GM20431 (cell line): ENCODE data around the gene PRKCZ.
"Not testable (repeated sequence)": the region's sequence is repeated elsewhere in the genome, so short reads cannot be mapped to it uniquely, and the experiment has no call there.

Experiments
- in situ Hi-C: fragments of 300-500 bp; cut with MseI, MboI; formaldehyde crosslinking; loops from one replicate; pipeline ENCODE4 v1.15.0; 2020; ENCODE audit warnings: low sequenced_read_pairs; ENCODE audit not compliant: unreplicated experiment

PRKCZ gene

DNA sequence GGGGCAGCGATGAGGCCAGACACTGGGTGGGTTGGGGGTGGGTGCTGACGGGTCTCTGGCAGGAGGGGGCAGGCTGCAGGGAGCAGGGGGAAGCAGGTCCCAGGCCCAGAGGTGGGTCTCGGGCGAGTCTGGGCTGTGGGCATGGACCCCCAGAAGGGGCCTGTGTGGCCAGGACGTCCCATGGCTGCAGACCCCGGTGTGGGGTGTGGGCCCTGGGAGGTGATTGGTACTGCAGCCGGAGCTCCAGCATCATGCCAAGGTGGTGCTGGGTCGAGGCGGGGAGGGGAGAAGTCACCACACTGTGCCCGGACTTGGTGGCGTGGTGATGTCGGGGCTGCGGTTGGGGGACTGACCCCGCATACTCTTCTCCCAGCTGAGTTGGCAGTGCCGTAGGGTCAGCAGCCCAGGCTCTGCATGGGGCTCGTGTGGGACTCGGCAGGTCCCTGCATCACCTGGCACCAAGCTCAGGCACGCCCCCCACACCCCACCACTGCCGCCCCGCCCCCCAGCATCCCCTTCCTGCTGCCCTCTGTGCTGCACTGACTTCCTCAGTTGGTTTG, 31.2 kb downstream of the PRKCZ start:
- in situ Hi-C loops, result no loop called here

DNA sequence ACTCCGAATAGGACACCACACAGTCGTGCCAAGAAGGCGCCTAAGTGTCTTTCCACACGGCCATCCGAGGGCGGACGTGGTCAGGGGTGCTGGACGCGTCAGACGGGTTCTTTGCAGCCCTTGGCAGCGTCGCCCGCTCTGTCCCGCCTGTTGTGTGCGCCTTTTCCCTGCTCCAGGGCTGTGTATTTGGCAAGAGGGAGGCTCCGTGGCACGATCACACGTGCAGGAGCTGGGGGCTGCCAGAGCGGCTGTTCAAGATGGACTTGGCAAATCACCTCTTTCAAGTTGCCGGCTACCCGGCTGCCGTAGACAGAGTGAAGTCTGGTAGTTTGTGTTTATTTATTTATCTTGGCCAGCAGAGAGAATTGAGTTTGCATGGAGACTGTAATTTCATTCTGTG, 31.9 kb downstream of the PRKCZ start:
- in situ Hi-C loops, result no loop called here

DNA sequence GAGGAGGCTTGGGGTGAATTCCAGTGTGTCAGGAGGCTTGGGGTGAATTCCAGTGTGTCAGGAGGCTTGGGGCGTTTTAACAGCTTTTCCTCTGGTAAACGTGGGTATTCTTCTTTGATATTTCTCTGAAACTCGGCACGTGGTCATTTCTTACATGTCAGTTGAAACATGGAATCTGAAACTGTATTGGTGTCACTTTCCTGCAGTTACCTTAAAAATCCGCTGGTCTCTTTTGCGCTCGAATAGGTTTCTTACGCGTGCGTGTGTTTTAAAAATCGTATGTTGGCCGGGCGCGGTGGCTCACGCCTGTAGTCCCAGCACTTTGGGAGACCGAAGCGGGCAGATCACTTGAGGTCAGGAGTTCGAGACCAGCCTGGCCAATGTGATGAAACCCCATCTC, 33.5 kb downstream of the PRKCZ start:
- in situ Hi-C loops, result no loop called here

DNA sequence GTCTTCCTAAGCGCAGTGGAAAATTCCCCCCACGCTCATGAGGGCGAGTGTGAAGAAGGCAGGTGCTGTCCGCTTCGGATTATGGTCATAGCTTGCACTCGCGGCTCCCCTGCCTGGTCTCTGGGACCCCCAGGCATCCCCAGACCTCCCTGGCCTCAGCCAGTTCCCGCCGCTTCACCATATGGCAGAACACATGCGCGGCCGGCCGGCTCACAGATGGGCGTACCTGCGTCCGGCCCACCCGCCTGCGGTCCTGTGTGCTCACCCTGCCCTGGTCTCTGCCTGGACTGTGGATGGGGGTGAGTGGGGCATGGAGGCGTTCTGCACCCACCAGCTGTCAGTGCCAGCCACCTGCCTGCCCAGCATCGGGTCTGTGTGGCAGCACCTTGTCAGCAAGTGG, 34.1 kb downstream of the PRKCZ start:
- in situ Hi-C loops, result no loop called here

DNA sequence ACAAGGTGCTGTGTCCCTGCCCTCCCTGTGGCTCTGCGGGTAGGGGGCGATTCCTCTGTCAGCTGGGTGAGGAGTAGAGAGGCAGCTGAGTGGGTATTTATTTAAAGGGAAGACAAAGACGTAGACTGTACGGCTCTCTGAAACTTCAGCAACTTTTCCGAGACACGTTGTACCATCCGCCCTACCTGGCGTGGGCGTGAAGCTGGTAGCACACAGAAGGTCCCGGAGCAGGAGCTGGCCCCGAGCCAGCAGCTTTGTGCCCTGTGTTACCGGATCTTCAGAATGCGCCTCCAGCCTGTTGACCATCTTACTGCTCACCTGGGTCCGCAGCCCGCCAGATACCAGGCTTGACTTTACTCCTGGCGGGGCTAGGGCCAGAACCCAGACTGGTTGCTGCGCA, 34.9 kb downstream of the PRKCZ start:
- in situ Hi-C loops, result no loop called here

DNA sequence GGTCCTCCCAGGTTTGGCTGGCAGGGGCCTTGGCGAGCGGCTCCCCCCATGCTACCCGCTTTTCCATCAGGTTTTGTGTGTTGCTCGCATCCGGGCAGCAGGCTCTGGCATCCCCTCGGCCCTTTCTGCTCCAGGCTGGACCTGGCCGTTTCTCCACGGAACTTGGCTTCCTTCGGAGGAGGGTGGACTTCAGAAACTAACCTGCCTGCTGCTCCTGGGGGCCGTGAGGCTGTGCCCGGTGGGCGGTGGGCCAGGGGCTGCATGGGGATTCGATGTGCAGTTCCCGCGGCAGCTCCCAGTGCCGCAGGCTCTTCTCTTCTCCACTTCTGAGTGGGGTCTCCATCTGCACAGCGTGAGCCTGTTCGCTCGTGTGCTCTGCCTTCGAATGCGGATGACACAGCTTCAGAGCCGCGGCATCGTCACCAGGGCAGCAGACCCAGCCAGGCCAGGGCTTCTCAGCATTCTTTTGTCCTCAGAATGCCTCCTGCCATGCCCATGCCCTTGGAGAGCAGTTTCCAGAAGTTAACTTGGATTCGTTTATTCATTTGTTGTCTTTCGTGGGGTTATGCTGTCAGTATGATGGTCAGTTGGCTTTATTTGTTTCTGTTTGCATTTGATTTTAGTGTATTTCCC, 36.4 kb downstream of the PRKCZ start:
- in situ Hi-C loops, result no loop called here

DNA sequence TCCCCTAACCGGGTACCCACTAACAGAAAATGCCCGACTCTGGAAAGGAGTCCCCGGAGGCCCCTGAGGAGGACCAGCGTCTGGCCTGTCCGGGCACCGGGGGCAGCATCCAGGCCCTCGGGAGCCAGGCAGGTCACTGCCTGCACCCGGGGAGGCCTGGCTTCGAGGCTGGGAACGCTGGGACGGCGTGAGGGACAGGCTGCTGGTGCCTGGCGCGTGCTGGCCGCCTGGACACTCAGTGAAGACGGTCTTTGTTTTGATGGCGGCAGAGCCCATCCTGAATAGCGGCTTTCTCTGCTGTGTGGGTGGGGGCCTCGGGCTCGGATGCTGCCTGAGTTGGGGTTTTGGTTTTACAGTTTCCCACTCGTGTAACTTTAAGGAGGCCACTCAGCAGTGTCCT, 37.6 kb downstream of the PRKCZ start:
- in situ Hi-C loops, result no loop called here

DNA sequence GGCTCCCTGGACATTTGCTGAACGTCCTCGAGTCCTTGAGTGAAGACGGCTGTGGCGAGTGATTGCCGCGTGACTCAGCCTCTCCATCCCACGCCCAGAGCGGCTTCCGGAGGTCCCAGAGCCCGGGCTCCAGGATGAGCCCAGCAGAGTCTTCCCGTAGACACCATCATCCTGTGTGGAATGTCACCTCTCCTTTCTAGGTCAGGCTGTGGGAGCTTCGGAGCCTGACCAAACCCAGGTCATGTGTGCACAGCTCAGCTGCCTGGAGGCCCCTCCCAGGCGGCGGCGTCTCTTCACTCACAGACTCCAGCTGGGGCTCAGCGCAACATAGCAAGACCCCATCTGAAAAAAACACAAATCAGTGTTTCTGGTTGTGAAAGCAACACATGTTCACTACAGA, 38.2 kb downstream of the PRKCZ start:
- in situ Hi-C loops, result no loop called here

DNA sequence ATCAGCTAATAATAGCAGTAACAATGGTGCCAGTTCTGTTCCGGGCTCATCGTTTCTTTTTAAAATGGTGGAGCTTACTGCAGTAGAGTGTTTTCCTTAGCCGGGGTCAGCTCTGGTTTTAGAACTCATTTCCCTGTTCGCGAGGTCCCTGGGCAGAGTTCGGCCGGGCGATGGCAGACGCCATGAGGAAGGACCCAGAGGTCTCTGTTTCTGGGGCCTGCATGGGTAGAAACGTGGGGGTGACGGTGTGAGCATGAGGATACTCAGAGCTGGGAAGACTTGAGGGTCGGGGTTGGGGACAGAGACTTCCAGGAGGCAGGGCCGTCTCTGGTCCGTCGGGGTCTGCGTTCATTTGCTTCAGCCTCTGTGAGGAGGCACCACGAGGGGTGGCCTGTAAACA, 38.8 kb downstream of the PRKCZ start:
- in situ Hi-C loops, result no loop called here

DNA sequence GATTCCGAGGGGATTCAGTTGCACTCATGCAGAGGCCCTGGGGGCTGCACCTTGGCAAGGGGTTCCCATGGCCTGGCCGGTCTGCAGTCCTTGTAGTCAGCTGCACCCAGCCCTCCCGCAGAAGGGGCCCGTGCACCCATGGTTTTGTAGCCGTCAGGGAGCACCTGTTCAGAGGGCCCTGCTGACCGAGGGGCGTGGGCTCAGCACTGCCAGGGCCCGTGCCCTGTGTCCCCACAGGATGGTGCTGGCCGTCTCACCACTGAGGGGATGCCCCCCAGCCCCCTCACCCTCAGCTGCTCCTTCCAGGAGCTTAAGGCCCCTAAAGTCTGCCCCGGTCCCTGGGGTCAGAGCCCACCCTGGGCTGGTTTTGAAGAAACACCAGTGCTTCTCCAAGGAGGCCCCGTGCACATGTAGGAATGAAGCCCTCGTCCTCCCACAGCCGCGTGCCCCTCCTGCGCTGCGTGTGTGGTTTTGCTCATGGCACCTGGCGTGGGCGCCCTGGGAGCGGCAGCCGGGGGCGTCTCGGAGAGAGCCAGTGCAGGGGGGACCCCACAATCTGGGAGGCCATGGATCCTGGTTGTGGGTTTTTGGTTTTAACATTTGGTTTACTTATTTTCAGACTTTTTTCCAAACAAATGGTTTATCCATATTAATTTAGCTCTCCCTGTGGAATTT, 40.1 kb downstream of the PRKCZ start:
- in situ Hi-C loops, result no loop called here

DNA sequence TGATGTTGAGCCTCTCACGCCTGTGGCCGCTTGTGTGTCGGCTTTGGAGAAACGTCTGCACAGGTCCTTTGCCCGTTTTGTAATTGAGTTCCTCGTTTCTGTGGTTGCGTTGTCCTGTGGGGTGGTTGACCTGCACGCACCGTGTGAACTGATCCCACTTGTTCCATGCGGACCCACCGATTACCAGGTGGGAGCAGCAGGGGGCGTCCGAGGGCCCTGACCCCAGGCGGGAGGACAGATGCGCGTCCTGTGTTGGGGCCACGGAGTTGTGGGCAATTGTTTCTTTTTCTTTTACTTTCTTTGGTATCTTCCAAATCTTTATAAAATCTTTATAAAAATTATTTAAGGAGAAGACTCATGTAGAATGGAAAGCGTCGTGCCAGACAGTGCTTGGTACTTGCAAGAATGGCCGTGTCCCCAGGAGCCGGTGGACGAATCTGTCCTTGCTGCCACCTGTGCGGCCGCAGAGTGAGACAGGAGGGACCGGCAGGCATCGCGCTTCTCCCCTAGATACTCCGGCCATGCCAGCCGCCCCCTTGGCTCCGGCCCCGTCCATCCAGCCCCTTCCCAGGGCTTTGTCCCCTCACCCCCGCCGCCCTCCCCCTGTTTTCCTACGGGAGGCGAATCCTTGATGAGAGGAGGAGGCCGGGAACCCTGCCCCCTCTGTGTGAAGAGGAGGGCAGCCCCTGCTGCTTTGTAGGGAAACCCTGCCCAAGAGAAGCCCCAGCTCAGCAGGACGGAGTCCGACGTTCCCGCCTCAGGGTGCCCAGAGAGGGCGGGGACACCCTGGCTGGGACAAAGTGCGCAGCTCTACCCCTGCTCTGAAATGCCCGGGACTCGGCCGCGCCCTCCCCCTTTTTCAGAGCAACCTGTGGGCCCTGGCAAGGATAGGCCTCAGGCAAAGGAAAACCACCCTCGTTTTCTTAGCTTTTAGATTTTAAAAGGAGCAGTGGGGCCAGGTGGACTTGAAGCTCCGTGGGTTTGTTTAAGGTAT, 41.7 kb downstream of the PRKCZ start:
- in situ Hi-C loops, result no loop called here

DNA sequence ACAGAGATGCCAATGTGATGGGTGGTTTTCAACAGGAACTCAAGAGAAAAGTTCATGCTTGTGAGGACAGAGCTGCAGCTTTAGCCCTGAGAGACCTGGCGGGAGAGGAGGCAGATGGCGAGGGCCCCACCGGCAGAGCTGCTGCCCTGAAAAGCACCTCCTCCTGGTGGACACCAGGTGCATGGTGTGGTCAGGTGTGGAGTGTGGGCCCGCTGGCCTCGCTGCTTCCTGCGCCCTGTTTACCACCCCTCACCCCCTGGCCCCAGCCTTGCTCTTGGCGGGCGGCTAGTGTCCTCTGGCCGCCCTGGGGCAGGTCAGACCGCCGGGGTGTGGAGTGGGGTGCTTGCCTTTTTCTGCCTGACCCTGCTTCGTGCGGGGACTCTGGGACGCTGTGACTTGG, 42.8 kb downstream of the PRKCZ start:
- in situ Hi-C loops, result no loop called here

DNA sequence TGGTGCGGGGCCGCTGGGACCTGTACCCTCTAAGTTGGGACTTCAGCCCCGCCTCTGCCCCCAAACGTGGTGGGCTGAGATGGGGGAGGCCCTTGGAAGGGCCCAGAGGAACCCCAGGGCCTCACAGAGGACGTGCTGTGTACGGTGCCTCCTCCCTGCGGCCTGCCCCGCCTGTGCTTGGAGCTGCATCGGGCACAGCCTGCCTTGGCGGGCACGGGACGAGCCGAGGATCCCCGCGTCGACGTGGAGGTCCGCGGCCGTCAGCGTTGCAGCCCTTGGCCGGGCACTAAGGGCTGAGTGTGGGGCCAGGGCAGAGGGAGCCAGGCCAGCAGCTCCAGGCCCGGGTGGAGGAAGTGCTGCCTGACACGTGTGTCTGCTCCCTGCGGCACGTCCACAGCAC, 43.4 kb downstream of the PRKCZ start:
- in situ Hi-C loops, result no loop called here

DNA sequence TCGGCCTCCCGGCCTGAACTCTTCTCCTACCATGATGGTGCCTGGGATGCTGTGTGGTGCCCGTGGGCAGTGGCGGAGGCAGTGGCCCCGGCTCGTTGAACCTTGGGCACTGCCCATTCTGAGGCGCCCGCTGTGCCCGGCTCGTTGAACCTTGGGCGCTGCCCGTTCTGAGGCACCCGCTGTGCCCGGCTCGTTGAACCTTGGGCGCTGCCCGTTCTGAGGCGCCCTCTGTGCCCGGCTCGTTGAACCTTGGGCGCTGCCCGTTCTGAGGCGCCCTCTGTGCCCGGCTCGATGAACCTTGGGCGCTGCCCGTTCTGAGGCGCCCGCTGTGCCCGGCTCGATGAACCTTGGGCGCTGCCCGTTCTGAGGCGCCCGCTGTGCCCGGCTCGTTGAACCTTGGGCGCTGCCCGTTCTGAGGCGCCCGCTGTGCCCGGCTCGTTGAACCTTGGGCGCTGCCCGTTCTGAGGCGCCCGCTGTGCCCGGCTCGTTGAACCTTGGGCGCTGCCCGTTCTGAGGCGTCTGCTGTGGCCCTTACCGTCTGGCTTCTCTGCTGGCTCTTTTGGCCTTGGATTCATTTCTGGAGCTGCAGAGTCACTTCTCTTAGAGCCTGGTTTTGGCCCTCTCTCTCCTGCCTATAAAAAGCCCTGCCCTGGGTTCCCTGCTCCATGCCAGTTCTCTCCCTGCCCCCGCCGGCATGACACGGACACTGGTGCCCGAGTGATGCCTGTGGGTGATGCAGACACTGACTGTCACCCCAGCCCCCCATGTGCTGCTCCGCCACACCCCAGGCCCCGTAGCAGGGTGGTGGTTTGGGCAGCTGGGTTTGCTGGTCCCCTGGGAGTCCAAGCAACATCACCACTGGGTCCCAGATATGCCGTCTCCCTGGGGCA, 44.3 kb downstream of the PRKCZ start:
- in situ Hi-C loops, result not testable (repeated sequence)

DNA sequence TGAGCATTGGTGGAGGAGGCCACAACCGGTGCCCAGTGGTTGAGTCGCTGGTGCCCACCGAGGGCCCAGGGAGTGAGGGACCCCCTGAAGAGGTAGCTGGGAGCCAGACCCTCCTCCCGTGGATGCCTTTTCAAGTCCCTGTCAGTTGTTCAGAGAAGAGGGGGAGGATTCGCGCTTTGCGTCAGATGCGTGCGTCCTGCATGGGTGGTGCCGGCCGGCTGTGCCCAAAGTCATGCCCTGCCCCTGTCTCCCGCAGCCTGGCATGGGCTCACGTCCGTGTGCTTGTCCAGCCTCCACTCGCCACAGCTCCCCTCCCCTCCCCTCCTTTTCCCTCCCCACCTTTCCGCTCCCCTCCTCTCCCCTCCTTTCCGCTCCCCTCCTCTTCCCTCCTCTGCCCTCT, 45.2 kb downstream of the PRKCZ start:
- in situ Hi-C loops, result no loop called here

DNA sequence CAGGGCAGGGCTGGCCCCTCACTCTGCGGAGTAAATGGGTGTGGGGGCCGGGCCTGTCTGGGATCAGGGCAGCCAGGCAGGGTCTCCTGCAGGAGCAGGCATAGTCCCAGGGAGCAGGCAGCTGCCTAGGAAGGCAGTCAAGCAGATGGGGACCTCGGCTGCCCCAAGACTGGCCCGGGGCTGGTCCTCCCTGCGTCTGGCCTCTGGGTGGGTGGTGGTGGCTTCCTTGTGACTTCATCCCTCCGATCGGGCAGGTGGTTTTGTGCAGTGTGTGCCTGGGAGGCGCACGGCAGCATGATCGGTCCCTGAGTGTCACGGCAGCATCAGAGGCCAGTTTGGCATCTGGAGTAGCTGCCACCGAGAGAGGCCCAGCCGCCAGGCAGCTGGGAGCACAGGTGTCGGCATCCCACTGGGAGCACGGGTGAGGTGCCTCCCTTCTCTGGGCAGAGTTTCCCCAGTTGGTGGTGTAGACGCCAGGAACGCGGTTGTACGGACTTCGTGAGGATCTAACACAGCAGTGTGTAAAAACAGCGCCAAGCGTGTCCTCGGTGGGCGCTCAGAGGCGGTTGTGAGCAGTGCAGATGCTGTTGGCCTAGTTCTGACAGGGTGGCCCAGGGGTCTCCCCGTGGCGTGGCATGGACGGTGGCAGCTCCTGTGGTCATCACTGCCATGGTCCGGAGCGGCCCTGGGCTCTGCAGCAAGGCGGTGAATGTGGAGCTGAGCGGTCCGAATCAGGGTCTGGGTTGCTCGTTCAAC, 45.9 kb downstream of the PRKCZ start:
- in situ Hi-C loops, result no loop called here

DNA sequence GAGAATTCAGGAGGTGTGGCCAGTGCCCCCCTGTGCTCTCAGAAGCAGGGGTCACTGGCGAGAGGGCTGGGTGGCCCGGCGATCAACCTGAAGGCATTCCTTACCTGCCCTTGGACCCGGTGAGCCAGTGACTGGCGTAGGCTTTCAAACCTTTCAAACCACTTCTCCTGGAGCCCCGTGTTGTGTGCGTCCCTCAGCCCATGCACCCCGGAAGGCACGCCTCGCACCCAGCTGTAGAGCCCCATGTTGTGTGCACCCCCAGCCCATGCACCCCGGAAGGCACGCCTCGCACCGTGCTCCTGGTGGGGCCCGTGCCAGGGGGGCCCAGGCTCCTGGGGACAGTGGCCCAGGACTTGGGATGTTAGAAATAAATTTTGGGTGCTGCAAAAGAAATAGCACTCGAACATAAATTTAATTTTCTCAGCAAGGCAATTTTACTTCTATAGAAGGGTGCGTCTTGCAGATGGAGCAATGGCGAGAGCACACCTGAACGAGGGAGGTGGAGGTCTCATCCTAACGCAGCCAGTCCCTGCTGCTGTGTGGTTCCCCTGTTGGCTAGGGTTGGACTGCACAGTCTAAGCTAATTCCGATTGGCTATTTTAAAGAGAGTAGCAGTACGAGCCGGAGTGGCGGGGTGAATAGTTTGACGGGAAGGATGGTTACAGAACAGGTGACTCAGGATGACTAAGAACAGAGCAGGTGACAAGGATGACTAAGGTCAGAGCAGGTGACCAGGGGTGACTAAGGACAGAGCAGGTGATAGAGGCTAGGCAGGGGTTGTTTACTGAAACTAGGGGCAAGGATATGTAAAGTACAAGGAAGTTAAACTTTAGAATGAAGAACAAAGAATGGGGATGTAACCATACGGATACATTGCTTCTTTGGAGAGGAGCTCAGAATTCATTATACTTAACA, 47.4 kb downstream of the PRKCZ start:
- in situ Hi-C loops, result no loop called here

DNA sequence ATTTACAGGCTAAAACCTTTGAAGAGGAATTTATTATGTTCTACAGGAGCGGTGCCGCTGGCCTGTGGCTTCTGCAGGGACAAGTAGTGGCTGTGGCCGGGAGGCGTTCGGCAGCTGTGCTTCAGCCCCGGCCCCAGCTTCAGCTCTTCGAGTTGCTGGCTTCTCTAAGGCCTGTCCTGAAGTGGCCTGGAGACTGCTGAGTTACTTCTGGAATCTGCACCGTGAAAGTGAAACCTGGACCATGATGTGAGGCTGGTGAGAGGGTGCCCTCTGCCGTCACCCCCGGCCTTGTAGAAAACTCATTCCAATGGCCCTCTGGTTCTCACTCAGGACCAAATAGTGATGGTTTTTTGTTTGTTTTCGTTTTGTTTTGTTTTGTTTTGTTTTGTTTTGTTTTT, 48.1 kb downstream of the PRKCZ start:
- in situ Hi-C loops, result no loop called here
